D721Med (cell line): Measurements from ENCODE around the gene SSH2.
"Not testable (repeated sequence)": the region's sequence is repeated elsewhere in the genome, so short reads cannot be mapped to it uniquely, and the experiment has no call there.

Experiments used
- DNase-seq: peaks from one replicate; pipeline ENCODE4 v3.0.0; 2011; ENCODE audit warnings: low spot score; ENCODE audit not compliant: insufficient read length
- FAIRE-seq: peaks from 2 replicates; lab custom pipeline; 2011; peaks lifted over from hg19 to GRCh38; lab: Jason Lieb, UNC
- CTCF ChIP-seq: IDR thresholded peaks from 2 replicates; pipeline ENCODE4 v1.5.1; 2012; ENCODE audit warnings: mild to moderate bottlenecking, control low read depth; ENCODE audit not compliant: insufficient read depth; ENCODE audit errors: missing control alignments

SSH2 gene

GRCh38 chr17:29857823-29858222 lies 72.2 kb downstream of the SSH2 start:
- FAIRE-seq, result no peak

GRCh38 chr17:29857105-29857504 lies 72.9 kb downstream of the SSH2 start:
- FAIRE-seq, DNase-seq: not testable (repeated sequence)

More at GRCh38 chr17:29857823-29858222, 72.2 kb downstream of the SSH2 start:
- no peak for TF ChIP-seq CTCF
- DNase-seq, result no peak

GRCh38 chr17:29855686-29856085 lies 74.3 kb downstream of the SSH2 start:
- no peak for FAIRE-seq

GRCh38 chr17:29848737-29849136 lies 81.3 kb downstream of the SSH2 start:
- no peak for TF ChIP-seq CTCF
- FAIRE-seq (no peak), DNase-seq (no peak)

More at GRCh38 chr17:29855686-29856085, 74.3 kb downstream of the SSH2 start:
- no peak for TF ChIP-seq CTCF
- no peak for DNase-seq

- FAIRE-seq (no peak), DNase-seq (no peak)
- TF ChIP-seq CTCF, result no peak
These were observed 82.3 kb downstream of the SSH2 start for GRCh38 chr17:29847527-29848400.

GRCh38 chr17:29847118-29847517 lies 82.9 kb downstream of the SSH2 start:
- FAIRE-seq, result no peak
- no peak for TF ChIP-seq CTCF
- no peak for DNase-seq

GRCh38 chr17:29846298-29846697 lies 83.7 kb downstream of the SSH2 start:
- FAIRE-seq (no peak), DNase-seq (no peak)
- TF ChIP-seq CTCF, result no peak
